Activated T-cell treated with anti-CD3 and anti-CD28 coated beads, Interleukin-2, amount 50 U/mL, for 72 hours (primary cell): ENCODE data around the gene ZFYVE28. TPM values are rescaled to one million over a fixed set of nuclear protein-coding genes. Genes with fewer than 3 reads are reported as not detected.

Experiments used
- ATAC-seq, 2 donors: fragments of 150-1000 bp; cut with Tn5 transposase; replicated peaks in 1 of 2; 2 replicates each; pipeline ENCODE4 v1.10.0; 2021; ENCODE audit warnings: moderate library complexity in 2 of 2, mild to moderate bottlenecking in 1 of 2
- DNase-seq, 2 donors: peaks; one replicate each; pipeline ENCODE4 v3.0.0; 2021 to 2022; ENCODE audit warnings: mixed read lengths in 1 of 2
- H3K27ac Mint-ChIP-seq: one replicate; pipeline ENCODE4 v1.8.0; 2022; ENCODE audit warnings: mild to moderate bottlenecking, moderate library complexity, mixed read lengths
- H3K27me3 Mint-ChIP-seq: one replicate; pipeline ENCODE4 v1.8.0; 2022; ENCODE audit warnings: low read depth, mixed read lengths
- H3K36me3 Mint-ChIP-seq, 2 donors: one replicate each; pipeline ENCODE4 v1.8.0; 2022; ENCODE audit warnings: mixed read lengths in 2 of 2, mild to moderate bottlenecking in 1 of 2; ENCODE audit not compliant: insufficient read depth in 2 of 2
- H3K4me1 Mint-ChIP-seq: one replicate; pipeline ENCODE4 v1.8.0; 2022; ENCODE audit warnings: low read depth, mixed read lengths
- H3K4me3 Mint-ChIP-seq, 2 donors: one replicate each; pipeline ENCODE4 v1.8.0; 2022; ENCODE audit warnings: mild to moderate bottlenecking in 2 of 2, mixed read lengths in 2 of 2, moderate library complexity in 2 of 2
- H3K9me3 Mint-ChIP-seq, 2 donors: one replicate each; pipeline ENCODE4 v1.8.0; 2022; ENCODE audit warnings: mixed read lengths in 2 of 2
- total RNA-seq, 2 donors: library from RNA; stranded (reverse); gene quantifications; one replicate each; pipeline ENCODE4 v1.2.3, GENCODE V29; 2022

ZFYVE28 gene
- total RNA-seq, 2 donors from 2014 or later, result 14.4 to 24.4 TPM

GRCh38 chr4:2318476-2318875 is 100.0 kb downstream of the ZFYVE28 start:
- DNase-seq (no peak), ATAC-seq (no peak)
- no peaks in the 10 kb centered on the region for H3K27me3 Mint-ChIP-seq
- H3K4me3 Mint-ChIP-seq, result no peak overlapping the region
- H3K27ac Mint-ChIP-seq, result no peak overlapping the region
- peaks cover 0 to 3% of the 10 kb centered on the region in 2 donors for H3K36me3 Mint-ChIP-seq
- no peaks in the 10 kb centered on the region for H3K4me1 Mint-ChIP-seq
- H3K9me3 Mint-ChIP-seq, result peaks cover 0 to 2% of the 10 kb centered on the region in 2 donors

GRCh38 chr4:2313366-2313765 is 105.1 kb downstream of the ZFYVE28 start:
- no peak for ATAC-seq

DNA sequence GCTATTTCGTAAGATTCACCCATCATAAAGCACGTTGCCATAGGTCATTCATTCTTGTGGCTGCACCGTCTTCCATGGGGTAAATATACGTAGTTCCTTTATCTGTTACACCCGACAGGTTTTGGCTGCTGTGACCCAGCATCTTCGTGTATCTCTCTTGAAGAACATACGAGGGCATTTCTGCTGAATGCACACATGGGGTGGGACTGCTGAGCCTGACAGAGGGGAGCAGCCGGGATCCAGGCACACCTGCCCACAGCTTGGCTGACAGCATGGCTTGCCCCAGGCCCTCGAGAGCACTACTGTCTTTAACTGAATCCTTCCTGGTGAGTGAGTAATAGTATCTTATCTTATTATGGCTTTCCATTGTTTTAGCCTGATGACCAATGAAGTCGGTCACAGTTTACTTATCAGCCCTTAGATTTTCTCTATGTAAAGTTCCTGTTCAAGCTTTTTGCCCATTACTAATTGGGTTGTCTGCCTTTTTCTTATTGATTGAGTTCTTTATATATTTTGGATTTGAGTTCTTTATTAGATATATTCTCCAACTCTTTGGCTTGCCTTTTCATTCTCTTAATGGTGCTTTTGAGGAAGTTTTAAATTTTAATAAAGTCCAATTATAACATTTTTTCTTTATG is 111.6 kb downstream of the ZFYVE28 start:
- no peak for DNase-seq
- H3K4me1 Mint-ChIP-seq, result no peaks in the 10 kb centered on the region
- peaks cover 5 to 8% of the 10 kb centered on the region in 2 donors for H3K36me3 Mint-ChIP-seq
- no peak overlapping the region for H3K4me3 Mint-ChIP-seq
- H3K27me3 Mint-ChIP-seq, result no peaks in the 10 kb centered on the region
- no peak for ATAC-seq
- no peak overlapping the region for H3K27ac Mint-ChIP-seq
- peaks cover 2 to 6% of the 10 kb centered on the region in 2 donors for H3K9me3 Mint-ChIP-seq

More at GRCh38 chr4:2313366-2313765, 105.1 kb downstream of the ZFYVE28 start:
- no peak for DNase-seq
- Mint-ChIP-seq H3K4me3 (no peak overlapping the region), H3K4me1 (no peaks in the 10 kb centered on the region), H3K9me3 (peaks cover 2 to 8% of the 10 kb centered on the region in 2 donors), H3K27me3 (no peaks in the 10 kb centered on the region), H3K36me3 (peaks cover 5 to 10% of the 10 kb centered on the region in 2 donors), H3K27ac (no peak overlapping the region)

GRCh38 chr4:2305766-2306501 is 112.5 kb downstream of the ZFYVE28 start:
- Mint-ChIP-seq H3K4me3 (no peak overlapping the region), H3K9me3 (peaks cover 2 to 6% of the 10 kb centered on the region in 2 donors), H3K4me1 (no peaks in the 10 kb centered on the region), H3K36me3 (peaks cover 4 to 8% of the 10 kb centered on the region in 2 donors), H3K27me3 (no peaks in the 10 kb centered on the region), H3K27ac (no peak overlapping the region)
- DNase-seq (no peak), ATAC-seq (no peak)

DNA sequence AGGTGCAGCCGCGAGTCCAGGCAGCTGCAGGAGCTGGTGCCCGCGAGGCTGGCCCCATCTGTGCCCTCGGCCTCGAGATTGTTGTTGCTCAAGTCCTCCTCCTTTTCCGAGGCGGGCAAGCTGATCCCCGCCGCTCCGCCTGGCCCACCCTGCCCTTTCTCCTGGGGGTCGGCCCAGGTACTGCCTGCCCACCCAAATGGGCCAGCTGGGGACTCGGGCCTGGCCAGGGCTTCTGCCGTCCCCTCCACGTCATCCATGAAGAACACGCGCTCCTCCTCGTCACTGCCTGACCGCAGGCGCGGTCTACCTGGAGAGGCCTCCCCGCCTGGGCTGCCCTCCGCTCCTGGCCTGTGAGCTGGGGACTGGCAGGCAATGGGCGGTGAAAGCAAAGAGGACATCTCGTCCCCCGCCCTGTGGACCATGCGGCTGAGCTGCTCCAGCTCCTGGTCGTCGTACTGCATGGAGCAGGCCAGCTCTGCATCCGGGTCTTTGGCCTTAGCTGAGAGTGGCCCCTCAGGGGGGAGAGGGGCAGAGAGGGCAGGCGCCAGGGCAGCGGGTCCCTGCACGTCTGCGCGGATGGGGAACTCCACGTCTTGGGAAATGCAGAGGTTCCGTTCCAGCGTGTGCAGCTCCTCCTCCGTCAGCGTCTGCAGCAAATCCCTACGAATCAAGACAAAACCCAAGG is 113.4 kb downstream of the ZFYVE28 start:
- ATAC-seq, result no peak
- Mint-ChIP-seq H3K27ac (no peak overlapping the region), H3K4me1 (no peaks in the 10 kb centered on the region), H3K4me3 (no peak overlapping the region), H3K9me3 (peaks cover 2 to 4% of the 10 kb centered on the region in 2 donors), H3K27me3 (no peaks in the 10 kb centered on the region), H3K36me3 (peaks cover 0 to 3% of the 10 kb centered on the region in 2 donors)
- DNase-seq, result no peak

DNA sequence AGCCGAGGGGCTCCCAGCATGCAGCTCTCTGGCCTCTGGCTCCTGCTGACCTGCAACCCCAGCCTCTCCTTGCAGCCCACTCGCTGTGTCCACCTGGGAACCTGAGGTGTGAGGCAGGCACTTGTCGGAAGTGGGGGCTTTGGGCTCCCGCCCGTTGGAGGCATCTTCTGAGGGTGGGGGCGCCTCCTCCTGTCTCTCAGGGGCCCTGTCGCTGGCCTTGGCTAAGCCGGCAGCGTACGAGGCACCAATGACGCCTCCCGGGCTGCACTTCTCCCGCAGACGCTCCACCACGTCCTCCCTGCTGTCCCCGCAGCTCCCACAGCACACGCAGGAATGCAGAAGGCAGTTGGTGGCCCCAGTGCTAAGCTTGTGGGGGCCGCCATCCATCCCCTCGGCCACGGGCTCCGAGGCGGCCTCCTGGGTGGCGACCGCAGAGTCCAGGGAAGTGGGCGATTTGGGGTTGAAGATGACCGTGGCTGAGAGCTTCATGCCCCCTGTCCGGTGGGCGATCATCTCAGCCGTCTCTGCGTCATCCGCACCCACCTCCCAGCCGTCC is 114.0 kb downstream of the ZFYVE28 start:
- no peak overlapping the region for H3K4me3 Mint-ChIP-seq
- no peaks in the 10 kb centered on the region for H3K4me1 Mint-ChIP-seq
- peaks cover 0 to 2% of the 10 kb centered on the region in 2 donors for H3K9me3 Mint-ChIP-seq
- ATAC-seq (no peak), DNase-seq (no peak)
- no peak overlapping the region for H3K27ac Mint-ChIP-seq
- no peaks in the 10 kb centered on the region for H3K27me3 Mint-ChIP-seq
- H3K36me3 Mint-ChIP-seq, result no peaks in the 10 kb centered on the region

DNA sequence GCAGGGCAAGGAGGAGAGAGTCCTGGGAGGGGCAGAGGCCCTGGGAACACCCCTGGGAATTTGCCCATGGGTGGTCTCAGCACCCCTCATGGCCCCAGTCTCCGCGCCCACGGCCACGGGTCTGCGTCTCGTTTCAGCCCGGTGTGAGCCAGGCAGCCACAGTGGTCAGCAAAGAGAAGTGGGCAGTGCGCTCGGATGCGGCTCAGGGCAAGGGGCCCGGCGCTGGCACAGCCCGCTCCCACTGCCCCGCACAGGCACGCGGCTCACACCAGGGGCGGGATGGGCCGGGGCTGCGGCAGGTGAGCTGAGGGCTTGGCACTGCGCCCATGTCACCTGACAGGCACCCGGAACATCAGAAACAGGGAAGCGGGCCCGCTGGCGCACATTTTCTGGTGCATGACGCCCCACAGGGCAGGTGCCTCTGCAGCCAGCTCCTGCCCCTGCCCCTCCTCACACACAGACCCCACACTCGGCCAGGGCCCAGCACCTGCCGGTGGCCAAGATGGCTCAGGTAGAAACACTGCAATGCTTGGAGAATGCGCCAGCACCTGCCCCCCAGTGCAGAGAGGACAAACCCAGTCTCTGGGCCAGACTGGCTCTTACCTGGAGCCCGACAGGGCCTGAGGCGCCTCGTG is 114.6 kb downstream of the ZFYVE28 start:
- H3K27me3 Mint-ChIP-seq, result no peaks in the 10 kb centered on the region
- H3K4me3 Mint-ChIP-seq, result no peak overlapping the region
- H3K9me3 Mint-ChIP-seq, result no peaks in the 10 kb centered on the region
- no peak for DNase-seq
- H3K4me1 Mint-ChIP-seq, result no peaks in the 10 kb centered on the region
- H3K27ac Mint-ChIP-seq, result no peak overlapping the region
- H3K36me3 Mint-ChIP-seq, result no peaks in the 10 kb centered on the region
- no peak for ATAC-seq

DNA sequence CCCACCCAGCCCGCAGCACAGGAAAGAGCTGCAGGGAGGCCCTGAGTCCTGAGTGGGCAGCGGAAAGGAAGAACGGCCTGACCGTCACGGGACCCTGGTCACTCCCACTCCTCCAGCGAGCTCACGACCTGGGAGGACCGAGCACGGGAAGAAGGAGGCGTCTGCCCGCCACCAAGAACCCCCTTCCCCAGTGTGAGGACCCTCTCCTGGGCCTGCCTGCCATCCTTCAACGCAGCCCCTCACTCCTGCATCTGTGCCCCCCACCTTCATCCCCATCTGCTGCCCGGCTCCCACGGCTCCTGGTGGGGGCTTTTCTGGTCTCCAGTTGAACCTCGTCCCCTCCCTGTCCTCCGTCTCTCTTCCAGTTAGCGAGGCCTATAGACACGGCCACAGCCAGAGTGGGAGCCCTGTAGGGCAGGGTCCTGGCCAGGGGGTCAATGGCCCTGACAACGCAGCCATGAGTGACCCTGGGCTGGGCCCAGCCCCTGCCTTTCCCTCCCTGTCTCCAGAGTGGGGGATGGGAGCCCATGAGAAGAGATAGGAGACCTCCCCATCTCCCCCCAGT is 115.2 kb downstream of the ZFYVE28 start:
- ATAC-seq (no peak), DNase-seq (no peak)
- Mint-ChIP-seq H3K4me3 (no peak overlapping the region), H3K27ac (no peak overlapping the region), H3K27me3 (no peaks in the 10 kb centered on the region), H3K9me3 (no peaks in the 10 kb centered on the region), H3K4me1 (peaks cover 6% of the 10 kb centered on the region), H3K36me3 (no peaks in the 10 kb centered on the region)

- no peak overlapping the region for H3K27ac Mint-ChIP-seq
- ATAC-seq, result no peak
- no peak for DNase-seq
- peaks cover 12% of the 10 kb centered on the region for H3K4me1 Mint-ChIP-seq
- H3K4me3 Mint-ChIP-seq, result no peak overlapping the region
- no peaks in the 10 kb centered on the region for H3K27me3 Mint-ChIP-seq
- H3K36me3 Mint-ChIP-seq, result no peaks in the 10 kb centered on the region
- no peaks in the 10 kb centered on the region for H3K9me3 Mint-ChIP-seq
These were observed 115.9 kb downstream of the ZFYVE28 start for GRCh38 chr4:2302387-2303119.

DNA sequence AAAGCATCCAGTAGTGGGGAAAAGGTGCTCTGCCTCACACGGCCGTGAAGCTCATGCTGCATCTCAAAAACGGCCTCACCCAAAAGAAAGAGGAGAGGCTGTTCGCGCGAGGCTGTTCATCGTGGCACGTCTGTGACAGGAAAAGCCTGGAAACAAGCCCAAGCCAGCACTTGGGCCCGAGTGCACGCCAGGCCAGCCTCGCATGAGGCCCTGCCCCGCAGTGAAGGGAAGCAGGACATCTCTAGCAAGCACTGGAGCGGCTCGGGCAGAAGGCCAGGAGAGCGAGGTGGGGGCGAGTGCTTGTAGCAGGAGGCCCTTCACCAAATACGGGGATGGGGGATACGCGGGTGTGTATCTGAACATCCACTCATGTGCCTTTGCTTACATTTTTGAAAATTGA is 116.6 kb downstream of the ZFYVE28 start:
- ATAC-seq (no peak), DNase-seq (no peak)
- Mint-ChIP-seq H3K27me3 (no peaks in the 10 kb centered on the region), H3K36me3 (no peaks in the 10 kb centered on the region), H3K9me3 (no peaks in the 10 kb centered on the region), H3K4me3 (no peak overlapping the region), H3K27ac (no peak overlapping the region), H3K4me1 (peaks cover 16% of the 10 kb centered on the region)

DNA sequence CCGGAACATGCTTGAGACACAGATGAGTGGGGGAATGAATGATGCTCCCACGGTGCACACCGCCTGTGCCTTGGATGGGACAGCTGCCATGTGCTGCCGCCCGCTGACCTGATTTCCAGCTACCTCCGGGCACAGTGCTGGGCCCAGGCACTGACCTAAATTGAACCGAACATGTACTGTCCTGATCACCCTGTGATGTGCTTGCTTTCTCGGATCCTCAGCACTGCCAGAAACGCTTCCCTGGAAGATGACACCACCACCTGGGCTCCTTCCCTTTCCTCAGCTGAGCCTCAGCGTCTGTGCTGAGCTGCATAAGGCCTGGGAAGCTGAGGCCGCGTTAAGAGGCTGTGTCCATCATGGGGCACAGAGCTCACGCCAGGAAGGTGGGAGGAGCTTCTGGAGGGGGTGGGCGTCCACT is 117.2 kb downstream of the ZFYVE28 start:
- Mint-ChIP-seq H3K27ac (no peak overlapping the region), H3K27me3 (no peaks in the 10 kb centered on the region), H3K9me3 (no peaks in the 10 kb centered on the region), H3K36me3 (no peaks in the 10 kb centered on the region), H3K4me3 (no peak overlapping the region), H3K4me1 (peaks cover 22% of the 10 kb centered on the region)
- DNase-seq, result no peak
- ATAC-seq, result no peak
